Stimulated activated CD4-positive, alpha-beta T cell treated with anti-CD3 and anti-CD28 coated beads, Interleukin-1b, Interleukin-23, amount 100 ng/mL, for 1 hour (primary cell): ENCODE measurements around the gene SIDT2.
"Not testable (repeated sequence)": the region's sequence is repeated elsewhere in the genome, so short reads cannot be mapped to it uniquely, and the experiment has no call there.

ENCODE experiments used
- DNase-seq, 2 donors: peaks; one replicate each; pipeline ENCODE4 v3.0.0-alpha.2; 2020; ENCODE audit warnings: low read depth in 2 of 2

Gene SIDT2

DNA sequence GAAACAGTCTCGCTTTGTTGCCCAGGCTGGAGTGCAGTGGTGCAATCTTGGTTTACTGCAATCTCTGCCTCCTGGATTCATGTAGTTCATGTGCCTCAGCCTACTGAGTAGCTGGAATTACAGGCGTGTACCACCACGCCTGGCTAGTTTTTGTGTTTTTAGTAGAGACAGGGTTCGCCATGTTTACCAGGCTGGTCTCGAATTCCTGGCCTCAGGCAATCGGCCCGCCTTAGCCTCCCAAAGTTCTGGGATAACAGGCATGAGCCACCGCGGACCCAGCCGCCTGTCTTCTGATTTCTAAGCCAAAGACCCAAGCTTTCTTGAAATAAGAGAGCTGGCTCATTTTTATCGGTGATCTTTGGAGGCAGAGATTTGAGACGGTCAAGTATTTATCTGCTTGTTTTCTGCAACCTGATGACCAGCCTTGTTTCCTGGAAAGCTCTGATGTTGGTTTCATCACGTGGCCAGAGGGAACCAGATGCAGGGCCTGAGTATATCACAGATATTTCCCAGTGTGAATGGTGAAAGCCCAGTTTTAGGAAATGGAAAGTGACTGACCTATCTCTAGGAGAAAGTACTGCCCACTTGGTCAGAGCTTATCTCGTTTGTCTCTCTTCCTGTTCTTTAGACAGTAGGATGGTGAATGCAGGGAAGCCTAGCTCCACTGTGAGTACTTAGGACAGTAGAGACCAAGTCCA is 5.7 kb upstream of the SIDT2 start:
- no peak for DNase-seq

DNA sequence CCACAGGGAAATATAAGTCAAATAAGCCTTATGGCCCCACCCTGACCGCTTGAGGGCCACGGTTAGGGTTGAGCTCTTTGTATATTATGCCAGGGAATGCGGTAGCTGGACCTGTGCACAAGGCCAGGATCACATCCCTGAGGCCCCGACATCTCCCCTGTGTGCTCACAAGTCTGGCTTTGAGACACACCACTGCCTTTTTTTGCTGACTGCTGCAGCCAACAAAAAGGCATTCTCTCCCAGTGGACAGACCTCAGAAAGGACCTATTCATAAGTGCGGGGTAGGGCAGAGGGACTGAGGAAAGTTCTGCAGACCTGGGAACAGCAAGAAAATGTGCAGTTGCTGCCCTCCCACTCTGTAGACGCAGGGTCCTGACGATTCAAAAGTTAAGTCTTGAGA is 3.4 kb upstream of the SIDT2 start:
- DNase-seq = no peak

DNA sequence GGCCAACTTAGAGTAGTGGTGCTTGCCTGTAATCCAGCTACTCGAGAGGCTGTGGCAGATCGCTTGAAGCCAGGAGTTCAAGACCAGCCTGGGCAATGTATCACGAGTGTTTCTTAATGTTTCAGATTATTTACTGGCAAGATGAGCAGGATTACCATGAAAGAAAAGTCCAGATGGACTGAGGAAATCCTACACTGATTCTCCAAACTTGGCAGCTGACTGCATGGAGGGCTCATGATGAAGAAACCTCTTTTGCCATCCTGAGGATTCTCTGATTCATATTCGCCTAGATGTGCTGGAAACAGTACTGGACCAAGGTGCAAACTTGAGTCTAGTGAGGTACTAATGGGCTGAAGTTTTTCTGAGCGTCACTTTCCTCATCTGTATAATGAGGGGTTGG is 2.8 kb upstream of the SIDT2 start:
- no peak for DNase-seq

GRCh38 chr11:117176186-117176585 is 2.4 kb upstream of the SIDT2 start:
- no peak for DNase-seq

DNA sequence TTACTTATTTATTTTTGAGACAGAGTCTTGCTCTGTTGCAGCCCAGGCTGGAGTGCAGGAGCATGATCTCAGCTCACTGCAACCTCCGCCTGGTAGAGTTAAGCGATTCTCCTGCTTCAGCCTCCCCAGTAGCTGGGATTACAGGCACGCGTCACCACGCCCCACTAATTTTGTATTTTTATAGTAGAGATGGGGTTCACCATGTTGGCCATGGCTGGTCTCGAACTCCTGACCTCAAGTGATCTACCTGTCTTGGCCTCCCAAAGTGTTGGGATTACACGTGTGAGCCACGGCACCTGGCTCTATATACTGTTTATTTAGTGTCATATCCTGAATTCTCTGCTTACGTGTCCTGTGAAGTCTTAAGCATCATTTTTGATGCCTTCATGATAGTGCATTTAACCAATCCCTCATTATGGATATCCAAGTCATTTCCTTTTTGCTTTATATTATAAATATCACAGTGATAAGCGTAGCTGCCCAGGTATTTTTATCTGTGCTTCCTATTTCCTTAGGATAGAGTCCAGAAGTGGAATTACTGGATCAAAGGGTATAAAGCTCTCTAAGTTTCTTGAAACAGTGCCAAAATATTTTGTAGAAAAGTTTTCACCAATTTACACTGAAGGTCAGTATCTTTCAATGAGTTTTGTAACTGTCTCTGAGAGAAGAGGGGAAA is 871 bp upstream of the SIDT2 start:
- DNase-seq = no peak

DNA sequence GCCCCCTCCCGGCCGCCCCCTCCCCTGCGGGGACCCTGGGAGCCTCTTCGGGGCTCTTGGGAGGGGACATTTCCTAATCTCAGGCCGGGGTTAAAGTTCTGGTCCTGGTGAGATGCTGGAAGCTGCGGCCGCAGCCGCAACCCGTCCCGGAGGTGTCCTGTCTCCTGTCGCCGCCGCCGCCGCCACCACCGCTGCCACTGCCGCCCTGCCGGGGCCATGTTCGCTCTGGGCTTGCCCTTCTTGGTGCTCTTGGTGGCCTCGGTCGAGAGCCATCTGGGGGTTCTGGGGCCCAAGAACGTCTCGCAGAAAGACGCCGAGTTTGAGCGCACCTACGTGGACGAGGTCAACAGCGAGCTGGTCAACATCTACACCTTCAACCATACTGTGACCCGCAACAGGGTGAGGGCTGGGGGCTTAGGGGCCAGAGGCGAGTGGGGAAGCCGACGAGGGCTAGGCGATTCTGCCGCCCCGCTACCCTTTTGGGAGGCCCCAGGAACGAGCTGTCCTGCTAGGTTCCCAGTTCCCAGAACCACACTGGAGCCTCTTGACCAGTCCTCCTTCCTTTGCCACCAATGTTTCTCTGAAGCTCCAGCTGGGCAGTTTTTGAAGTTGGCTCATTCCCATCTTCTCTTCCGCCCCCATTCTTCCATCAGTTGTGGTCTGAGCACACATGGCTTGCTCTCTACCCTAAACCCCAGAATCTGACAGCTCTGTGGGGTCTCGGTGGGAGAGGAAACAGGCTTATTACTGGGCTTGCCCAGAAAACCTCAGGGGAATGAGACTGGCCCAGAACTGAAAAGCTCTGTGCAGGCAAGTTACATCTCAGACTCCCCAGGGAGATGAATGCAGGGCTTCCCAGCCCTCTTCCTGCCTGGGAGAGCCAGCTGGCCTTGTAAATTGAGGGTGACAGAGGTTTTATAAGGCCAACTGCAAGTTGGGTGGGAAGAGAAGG is 781 bp downstream of the SIDT2 start:
- DNase-seq = no peak

GRCh38 chr11:117180020-117180419 is 1.5 kb downstream of the SIDT2 start:
- no peak for DNase-seq

- peak in 1 of 2 donors; percentile 11 for DNase-seq
Observed at GRCh38 chr11:117180661-117181585, 2.4 kb downstream of the SIDT2 start.

- DNase-seq = no peak
Observed at GRCh38 chr11:117181586-117182550, 3.3 kb downstream of the SIDT2 start.

- no peak for DNase-seq
Observed at GRCh38 chr11:117182551-117182935, 4.0 kb downstream of the SIDT2 start.

DNA sequence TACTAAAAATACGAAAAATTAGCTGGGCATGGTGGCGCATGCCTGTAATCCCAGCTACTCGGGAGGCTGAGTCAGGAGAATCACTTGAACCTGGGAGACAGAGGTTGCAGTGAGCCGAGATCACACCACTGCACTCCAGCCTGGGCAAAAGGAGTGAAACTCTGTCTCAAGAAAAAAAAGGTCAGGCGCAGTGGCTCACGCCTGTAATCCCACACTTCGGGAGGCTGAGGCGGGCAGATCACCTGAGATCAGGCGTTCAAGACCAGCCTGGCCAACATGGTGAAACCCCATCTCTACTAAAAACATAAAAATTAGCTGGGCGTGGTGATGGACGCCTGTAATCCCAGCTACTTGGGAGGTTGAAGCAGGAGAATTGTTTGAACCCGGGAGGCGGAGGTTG is 4.6 kb downstream of the SIDT2 start:
- DNase-seq = not testable (repeated sequence)

DNA sequence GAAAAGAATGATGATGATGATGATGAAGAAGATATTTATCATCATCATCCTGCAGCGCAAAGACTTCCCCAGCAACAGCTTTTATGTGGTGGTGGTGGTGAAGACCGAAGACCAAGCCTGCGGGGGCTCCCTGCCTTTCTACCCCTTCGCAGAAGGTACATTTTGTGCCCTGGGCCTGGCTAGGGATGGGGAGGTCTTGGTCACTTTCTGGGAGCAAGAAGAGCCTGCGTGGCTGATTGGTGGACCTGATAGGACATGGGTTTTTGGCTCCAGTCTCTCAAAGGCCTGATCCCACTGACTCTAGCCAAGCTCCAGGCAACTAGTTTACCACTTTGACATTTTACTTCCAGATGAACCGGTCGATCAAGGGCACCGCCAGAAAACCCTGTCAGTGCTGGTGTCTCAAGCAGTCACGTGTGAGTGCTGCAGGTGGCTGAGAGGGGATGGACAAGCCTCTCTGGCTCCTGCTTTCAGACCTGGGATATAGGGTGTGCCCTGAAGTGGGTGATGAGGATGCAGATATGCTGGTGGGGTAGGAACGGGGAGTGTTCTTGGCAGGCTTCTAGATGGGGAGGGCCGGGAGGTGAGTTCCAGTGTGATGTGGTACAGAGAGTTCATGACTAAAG is 5.3 kb downstream of the SIDT2 start:
- no peak for DNase-seq

DNA sequence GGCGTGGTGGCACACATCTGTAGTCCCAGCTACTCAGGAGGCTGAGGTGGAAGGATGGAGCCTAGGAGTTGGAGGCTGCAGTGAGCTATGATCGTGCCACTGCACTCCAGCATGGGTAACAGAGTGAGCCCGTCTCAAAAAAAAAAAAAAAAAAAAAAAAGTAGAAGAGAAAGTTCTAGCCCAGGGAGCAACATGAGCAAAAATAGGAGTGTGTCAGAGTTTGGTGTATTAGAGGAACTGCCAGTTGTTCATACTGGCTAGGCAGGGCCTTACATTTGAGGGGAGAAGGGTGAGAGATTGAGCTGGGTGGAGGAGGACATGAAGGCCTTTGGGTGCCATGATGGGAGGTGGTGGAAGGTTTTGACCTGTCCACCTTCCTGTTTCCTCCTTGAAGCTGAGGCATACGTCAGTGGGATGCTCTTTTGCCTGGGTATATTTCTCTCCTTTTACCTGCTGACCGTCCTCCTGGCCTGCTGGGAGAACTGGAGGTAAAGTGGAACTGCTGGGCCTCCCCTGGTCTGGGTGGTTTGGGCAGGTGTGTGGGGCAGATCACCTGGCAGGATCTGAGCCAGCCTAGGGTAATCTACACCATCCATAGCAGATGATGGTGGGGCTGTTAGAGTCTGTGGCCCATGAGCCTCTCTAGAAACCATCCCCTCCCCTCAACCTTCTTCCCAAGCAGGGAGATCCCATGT is 7.3 kb downstream of the SIDT2 start:
- no peak for DNase-seq

DNA sequence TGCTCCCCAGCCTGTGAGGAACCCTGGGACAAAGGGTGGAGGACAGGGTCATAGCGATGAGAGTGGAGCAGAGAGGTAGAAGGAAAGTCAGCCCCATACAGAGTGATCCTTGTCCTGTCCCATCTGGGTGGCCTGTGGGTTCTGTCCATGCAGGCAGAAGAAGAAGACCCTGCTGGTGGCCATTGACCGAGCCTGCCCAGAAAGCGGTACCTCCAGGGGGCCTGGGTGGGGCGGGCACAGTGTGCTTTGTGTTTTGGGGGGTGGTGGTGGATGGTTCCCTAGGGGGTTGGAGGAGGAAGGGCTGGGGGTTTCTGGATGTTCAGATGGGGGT is 7.9 kb downstream of the SIDT2 start:
- DNase-seq = no peak

GRCh38 chr11:117187007-117187406 is 8.5 kb downstream of the SIDT2 start:
- no peak for DNase-seq

- DNase-seq = no peak
Observed at GRCh38 chr11:117187428-117187798, 8.9 kb downstream of the SIDT2 start.

GRCh38 chr11:117187799-117188481 is 9.4 kb downstream of the SIDT2 start:
- no peak for DNase-seq

DNA sequence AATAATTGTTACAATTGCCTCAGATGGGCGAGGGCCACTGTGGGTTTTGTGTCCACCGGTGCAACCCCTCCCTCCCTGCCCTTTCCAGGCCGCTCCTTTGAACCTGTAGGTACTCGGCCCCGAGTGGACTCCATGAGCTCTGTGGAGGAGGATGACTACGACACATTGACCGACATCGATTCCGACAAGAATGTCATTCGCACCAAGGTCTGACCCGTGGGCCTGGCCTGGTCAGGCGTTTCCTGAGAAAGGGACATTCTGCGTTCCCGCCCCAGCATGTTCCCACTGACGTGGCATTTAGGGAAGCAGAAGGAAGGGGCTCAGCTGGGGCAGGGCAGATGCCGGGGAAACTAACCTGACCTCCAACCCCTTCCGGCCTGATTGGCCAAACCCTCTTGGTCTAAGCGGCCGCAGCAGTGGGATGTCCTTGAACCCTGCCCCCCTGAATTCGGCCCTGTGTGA is 10.1 kb downstream of the SIDT2 start:
- no peak for DNase-seq
